GM11168 (cell line): ENCODE data around the gene WFIKKN2.

Source experiments
- in situ Hi-C: fragments of 300-500 bp; cut with MboI; formaldehyde crosslinking; loops from one replicate; pipeline ENCODE4 v1.12.0; 2022; ENCODE audit warnings: low sequenced_read_pairs; ENCODE audit not compliant: unreplicated experiment

Gene WFIKKN2

GRCh38 chr17:50833510-50834428 lies 1.6 kb upstream of the WFIKKN2 start:
- in situ Hi-C loops = loop anchor here (5.0 kb wide), 1 partner anchor 51 kb away; no protein-coding TSS in a partner anchor

DNA sequence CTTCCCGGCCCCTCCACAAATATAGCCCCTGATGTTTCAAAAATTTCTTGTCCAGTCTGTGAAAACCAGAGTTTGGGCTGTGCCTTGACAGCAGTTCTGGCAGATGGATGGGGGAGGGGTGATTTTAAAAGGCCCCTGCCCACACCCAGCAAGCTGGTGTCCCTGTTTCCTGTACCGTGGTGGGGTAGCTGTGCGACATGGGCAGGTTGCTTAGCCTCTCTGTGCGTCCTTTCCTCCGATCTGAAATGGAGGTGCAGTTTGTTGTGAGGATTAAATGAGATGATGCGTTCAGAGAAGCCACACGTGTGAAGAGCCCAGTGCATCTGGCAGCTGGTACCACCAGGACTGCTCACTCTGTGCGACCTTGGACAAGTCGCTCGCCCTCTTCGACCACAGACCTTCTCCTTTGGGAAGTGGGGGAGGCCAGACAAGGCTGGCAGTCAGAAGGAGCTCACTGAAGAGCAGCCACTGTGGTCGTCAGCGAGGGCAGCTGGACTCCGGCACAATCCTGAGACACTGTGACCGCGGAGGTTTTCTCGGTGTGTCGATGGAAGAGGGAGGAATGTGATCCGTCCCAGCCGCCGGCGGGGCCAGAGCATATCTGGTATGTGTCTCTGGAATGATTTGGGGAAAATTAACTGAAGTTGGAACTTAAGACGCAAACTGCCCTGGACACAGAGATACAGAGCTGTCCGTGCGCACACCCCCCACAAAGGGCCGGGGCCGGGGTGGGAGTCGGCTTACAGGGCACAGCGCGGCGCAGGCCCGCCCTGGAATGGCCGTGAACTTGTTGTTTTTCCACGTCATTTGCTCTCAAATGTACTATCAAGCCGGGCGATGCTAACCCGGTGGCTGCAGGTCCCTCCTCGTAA lies 721 bp upstream of the WFIKKN2 start:
- in situ Hi-C loops = loop anchor here (5.0 kb wide), 1 partner anchor 52 kb away; no protein-coding TSS in a partner anchor

- in situ Hi-C loops = no loop called here
These were observed 1.4 kb downstream of the WFIKKN2 start for GRCh38 chr17:50836826-50837225.

DNA sequence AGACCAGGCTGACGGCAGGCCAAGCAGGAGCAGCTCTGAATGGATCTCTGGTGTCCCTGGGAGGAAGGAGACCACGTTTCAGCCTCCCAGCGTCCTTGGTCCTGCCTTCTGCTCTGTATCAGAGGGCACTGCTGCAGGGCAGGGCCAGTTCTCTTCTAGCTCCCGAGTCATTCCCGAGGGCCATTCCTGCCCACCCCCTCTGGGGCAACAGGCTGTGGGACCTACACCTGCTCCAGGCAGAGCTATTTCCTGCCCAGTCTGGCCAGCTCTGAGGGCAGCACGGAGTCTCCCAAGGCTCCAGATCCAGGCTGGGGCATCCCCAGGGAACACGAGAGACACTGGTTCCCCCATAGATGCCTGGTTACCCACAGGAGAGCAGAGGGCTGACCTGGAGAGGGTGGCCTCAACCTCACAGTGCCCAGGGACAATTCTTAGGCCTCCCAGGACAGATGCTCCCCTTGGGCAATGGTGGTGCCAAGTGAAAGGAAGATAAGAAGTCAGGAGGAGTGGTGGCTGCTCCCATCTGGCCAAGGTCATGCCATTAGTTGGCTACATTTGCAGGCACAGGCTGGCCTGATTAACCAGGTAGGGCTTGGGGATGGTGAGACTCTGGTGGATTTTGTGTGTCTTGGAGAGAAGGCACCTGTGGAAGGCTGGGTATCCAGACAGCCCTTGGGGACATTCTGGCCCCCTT lies 2.0 kb downstream of the WFIKKN2 start:
- in situ Hi-C loops = no loop called here

DNA sequence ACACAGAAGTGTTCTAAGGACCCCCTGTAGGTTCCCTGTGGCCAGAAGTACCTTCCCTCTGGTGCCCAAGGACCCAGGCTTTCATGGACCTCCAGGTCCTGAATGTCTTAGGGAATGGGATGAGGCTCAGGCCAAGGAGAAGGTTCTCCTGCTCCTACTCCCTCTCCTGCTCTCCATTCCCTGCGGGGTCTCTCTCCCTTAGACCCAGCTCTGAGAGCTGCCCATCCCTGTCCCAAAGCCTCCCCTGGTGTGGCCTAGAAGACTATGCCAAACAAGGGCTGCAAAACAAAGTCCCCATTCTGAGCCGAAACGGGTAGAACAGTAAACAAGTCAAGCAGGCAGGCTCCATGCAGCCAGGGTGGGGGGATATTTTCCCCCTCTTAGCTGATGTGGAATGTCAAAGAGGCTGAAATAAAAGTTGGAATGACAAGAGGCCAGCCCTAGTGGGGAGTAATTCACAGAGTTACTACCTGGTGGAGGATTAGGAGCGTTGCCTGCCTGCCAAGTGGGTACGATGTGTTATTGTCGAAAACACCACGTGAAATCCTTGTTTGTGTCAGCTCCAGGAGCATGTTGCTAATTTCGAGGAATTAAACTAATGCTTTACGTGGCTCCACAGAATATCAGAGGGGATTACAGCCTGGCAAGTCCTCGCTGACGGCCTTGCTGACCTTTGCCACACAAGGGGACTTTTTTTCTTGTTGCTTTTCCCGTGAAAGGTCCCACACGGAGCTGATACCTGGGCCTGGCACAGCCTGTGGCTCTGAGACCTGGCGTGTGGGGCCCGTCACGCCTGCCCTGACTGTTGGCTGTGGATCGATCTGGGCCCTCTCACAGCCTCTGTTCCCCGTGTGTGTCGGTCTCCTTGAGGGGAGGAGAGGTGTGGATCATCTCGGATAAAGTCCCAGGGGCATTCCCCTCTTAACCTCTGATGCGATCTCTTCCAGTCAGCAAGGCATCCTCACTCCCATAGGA lies 2.9 kb downstream of the WFIKKN2 start:
- in situ Hi-C loops = no loop called here

DNA sequence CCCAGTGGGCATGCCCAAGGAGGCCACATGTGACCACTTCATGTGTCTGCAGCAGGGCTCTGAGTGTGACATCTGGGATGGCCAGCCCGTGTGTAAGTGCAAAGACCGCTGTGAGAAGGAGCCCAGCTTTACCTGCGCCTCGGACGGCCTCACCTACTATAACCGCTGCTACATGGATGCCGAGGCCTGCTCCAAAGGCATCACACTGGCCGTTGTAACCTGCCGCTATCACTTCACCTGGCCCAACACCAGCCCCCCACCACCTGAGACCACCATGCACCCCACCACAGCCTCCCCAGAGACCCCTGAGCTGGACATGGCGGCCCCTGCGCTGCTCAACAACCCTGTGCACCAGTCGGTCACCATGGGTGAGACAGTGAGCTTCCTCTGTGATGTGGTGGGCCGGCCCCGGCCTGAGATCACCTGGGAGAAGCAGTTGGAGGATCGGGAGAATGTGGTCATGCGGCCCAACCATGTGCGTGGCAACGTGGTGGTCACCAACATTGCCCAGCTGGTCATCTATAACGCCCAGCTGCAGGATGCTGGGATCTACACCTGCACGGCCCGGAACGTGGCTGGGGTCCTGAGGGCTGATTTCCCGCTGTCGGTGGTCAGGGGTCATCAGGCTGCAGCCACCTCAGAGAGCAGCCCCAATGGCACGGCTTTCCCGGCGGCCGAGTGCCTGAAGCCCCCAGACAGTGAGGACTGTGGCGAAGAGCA lies 4.4 kb downstream of the WFIKKN2 start:
- in situ Hi-C loops = no loop called here

DNA sequence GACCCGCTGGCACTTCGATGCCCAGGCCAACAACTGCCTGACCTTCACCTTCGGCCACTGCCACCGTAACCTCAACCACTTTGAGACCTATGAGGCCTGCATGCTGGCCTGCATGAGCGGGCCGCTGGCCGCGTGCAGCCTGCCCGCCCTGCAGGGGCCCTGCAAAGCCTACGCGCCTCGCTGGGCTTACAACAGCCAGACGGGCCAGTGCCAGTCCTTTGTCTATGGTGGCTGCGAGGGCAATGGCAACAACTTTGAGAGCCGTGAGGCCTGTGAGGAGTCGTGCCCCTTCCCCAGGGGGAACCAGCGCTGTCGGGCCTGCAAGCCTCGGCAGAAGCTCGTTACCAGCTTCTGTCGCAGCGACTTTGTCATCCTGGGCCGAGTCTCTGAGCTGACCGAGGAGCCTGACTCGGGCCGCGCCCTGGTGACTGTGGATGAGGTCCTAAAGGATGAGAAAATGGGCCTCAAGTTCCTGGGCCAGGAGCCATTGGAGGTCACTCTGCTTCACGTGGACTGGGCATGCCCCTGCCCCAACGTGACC lies 5.0 kb downstream of the WFIKKN2 start:
- in situ Hi-C loops = no loop called here

- in situ Hi-C loops = no loop called here
These were observed 6.0 kb downstream of the WFIKKN2 start for GRCh38 chr17:50841277-50841948.

- in situ Hi-C loops = no loop called here
These were observed 6.6 kb downstream of the WFIKKN2 start for GRCh38 chr17:50841949-50842354.

DNA sequence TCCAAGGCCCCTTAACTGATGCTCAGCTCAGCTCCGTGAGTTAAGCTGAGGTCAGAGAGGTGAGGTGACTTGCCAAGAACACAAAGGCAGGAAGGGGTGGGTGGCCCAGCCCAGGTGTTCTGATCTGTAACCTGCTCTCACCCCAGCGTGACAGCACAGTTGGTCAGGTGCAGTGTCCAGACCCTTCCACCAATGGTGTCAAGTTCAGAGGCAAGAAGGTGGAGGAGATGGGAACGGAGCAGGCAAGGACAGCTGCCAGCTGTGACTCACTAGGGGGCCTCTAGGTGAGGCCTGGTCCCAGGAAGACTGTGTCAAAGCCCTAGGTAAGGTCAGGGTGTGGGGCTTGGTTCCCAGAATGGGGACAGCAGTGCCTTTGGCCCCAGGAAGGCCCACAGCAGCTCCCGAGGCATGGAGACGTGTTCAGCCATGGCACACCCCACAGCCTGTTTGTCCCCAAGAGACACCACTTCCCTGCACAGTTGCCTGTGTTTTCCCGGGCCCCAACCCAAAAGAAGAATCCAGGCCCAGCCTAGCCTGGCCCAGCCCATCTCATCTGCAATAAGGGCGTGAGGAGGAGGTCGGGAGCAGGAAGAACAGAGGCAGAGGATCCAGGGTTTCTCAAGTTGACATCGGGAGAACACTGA lies 7.2 kb downstream of the WFIKKN2 start:
- in situ Hi-C loops = no loop called here

DNA sequence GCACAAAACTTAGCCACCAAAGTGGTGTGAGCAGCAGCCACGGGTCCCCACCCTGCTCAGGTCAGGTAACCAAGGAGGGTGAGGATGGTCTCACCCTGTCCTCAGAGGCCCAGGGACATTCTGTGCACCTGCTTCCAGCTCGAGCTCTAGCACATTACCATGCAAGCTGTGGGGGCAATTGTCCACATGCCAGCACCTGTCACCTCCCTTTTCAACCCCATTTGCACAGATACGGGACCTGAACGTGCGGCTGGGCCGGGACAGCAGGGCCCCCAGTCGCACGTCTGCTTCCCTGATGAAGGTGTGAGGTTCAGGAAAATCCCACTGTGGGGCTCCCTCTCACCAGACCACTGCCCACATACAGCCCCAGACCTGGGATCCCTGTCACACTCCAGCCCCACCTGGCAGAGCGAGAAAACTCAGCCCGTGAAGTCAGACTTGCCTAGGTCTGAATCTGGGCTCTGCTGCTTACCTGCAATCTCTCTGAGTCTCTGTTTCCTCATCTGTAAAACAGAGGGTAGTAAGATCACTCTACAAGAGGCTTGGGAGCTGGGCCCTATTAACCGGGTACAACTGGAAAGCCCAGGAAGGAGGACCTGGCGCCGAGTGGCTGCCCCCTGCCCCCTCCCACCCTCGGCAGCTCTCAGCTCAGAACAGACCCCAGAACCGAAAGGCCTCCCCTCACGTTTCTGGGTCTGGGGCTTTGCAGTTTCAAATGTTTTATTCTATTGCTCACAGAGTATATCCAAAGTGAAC lies 7.9 kb downstream of the WFIKKN2 start:
- in situ Hi-C loops = no loop called here

DNA sequence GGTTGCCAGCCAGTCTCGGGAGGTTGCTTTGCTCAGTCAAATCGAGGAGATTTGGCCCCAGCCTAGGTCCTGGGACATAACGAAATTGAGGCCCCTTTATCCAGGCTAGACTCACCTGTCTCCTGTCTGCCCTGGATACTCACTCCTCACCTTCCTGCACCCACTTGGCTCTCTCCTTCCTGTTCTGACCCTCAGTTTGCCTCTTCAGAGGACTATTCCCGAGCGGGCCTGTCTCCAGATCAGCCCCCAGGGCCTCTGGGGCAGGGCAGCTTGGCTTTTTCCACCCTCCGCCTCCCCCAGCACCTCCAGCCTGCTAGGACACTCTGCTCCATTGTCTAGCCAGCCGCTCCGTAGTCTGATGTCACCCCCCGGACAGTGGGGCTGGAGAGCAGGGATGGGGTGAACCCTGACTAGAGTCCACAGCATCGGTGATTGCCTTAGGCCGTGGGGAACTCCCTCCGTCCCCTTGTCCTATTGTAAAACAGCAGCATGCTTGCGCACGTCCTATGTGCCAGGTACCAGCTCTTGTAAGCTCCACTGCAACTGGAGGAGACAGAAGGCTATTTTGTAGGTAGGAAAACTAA lies 8.8 kb downstream of the WFIKKN2 start:
- in situ Hi-C loops = no loop called here

DNA sequence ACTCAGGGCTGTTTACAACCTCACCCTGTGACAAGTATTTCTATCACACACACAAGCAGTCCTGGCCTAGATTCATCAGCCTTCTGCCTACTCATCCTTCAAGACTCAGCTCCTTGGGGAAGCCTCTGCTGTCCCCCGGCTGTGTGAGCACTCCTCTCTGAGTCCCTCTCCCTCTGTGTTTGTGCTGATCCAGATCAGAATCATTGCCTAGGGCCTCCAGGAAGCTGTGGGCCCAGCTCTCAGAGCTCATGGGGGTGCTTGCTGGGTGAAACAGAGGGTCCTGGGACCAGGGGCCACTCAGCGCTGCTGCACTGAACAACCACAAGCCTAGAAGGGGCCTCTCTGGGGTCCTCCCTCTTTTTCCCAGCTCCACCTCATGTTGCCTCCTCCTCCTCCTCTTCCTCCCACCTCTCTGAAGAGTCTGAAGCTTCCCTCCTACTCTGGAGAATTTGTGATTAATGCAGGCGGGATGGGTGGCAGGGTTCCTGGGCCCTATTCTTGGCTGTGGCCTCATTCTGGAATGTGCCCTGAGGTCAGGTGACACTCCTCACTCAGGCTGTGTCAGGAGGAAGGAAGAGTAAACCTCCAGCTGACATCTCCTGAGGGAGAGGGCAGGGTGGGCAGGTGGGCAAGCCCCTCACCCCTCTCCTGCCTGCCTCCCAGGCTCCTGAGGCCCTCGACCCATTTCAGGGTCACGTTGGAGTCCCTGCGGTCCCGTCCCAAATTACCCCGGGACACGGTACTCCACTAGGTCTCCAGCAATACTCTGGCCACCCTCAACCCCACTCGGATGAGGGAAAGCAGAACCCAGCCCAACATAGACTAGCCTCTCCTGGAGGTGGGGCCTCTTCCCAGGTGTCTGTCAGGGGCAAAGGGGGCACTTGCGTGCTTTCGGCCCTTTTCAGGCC lies 10.1 kb downstream of the WFIKKN2 start:
- in situ Hi-C loops = no loop called here

DNA sequence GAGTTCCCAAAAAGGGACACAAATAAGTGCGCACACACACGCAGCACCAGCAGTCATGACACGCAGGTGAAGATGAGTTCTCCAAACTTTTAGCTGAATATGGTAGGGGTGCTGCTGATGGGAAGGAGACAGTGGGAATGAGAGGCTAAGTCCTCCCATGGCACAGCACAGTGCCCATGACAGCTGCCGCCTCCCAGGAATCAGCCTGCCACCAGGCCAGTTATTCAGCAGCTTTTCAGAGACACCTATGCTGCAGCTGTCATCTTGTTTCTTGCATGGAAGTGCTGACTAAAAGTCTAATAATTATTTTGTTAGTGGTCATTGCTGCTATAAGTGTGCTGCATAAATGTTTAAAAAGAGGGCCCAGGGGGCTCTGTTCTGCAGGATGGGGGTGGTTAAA lies 12.2 kb downstream of the WFIKKN2 start:
- in situ Hi-C loops = no loop called here

GRCh38 chr17:50848039-50848438 lies 12.7 kb downstream of the WFIKKN2 start:
- in situ Hi-C loops = no loop called here
